Measurements from ENCODE around the gene PDE2A.
A peak's percentile ranks its signal among the peaks of the same experiment; 100 is the strongest.

Gene PDE2A

DNA sequence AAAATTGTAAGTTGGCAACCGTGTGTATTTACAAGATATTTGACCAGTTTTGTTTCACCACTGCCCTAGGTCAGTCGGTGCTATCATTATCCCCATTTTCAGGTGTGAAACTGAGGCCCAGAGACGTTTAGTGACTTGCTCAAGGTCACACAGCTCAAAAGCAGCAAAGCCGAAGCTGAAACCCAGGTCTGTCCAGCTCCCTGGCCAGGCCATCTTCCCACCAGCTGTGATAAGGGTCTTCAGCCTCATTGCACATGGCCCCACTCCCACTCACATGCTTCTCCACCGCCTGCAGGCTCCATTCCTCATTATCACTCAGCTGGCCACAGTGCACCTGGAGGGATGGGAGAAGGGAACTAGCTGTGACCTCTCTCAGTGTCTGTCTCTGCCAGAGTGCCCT is 83.2 kb downstream of the PDE2A start:
- no peak for DNase-seq (ENCODE audit: low read depth in 3 of 3)

DNA sequence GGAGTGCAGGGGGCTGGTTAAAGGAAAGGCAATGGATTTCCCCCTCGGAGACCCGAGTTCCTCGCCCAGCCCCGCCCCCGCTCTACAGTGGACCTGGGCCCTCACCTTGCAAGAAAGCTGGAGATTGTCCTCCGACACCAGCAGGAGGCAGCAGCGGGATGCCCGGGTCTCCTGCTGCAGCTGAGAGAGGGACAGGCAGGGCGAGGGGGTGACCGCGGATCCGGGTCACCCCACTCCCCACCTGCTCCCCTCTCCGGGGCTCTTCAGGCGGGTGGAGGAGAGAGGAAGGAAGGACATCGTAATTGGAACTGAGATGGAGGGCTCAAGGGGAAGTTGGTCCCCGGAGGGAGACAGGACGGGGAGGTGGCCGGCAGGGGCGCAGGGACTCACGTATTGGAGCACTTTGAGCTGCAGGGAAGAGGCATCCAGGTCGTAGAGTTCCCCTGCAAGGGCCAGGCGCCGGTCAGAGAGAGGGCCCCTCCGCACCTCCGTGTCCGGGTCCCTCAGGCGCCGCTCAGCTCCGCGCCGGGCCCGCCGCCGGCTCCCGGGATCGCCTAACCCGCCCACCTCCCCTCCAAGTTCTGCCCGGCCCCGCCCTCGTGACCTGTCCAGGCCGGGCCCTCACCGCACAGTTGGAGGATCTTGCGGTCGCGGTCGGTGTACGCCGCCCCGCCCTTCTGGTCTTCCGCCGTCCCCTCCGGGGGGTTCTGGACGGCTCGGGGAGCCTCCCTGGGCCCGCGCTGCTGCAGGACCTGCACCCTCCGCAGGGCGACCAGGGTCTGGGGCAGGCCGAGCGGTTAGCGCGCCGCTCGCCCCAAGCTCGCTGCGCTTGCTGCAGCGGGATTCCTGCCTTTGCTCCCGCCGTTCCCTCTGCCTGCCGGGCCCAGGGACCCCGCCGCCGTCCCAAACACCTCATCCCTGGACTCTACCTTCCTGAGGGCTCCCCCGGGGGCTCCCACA is 84.1 kb downstream of the PDE2A start:
- DNase-seq (ENCODE audit: low read depth in 3 of 3): peak in 2 of 3 experiments; percentile 4 to 11

DNA sequence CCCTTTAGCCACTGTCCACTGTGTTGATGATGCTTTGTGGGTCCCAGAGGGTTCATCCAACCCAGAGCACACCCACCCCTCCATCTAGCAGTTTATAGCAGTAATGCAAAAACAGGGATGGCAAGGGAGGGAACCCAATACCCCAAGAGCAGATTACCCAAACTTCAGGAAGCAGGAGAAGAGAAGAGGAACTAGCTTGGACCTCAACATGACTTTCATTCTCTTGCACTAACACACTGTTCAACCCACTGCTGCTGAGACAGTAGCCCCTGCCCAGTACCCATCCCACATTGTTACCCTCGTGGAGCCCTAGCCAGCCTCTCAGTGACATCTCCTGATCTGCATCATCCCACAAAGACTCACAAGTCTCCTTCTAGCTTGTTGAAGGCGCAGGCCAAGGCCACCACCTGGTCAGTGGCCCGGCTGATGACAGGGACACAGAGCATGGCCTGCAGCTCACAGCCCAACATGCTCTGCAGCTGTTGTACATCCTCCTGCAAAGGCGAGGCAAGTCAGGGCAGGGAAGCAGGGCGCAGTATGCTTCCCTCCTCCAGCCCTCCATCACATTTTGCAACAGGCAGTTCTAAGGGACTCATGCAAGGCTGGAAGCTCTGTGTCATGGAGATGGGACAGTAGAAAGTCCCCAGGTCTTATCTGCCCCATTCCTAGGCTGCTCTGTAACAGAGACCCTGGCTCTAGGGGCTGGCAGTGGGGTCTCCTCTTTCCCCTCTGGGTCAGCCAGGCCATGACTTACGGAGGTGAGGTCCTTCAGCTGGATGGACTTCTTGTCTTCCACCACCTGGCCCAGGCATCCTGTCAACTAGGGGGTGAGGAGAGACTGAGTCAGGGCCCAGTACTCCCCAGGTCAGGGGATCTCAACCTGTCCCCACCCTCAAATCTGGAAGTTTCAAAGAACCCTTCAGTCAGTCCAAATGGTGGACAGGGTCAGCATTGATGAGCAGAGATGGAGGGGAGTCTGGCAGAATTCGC is 85.5 kb downstream of the PDE2A start:
- DNase-seq (ENCODE audit: low read depth in 3 of 3): no peak

DNA sequence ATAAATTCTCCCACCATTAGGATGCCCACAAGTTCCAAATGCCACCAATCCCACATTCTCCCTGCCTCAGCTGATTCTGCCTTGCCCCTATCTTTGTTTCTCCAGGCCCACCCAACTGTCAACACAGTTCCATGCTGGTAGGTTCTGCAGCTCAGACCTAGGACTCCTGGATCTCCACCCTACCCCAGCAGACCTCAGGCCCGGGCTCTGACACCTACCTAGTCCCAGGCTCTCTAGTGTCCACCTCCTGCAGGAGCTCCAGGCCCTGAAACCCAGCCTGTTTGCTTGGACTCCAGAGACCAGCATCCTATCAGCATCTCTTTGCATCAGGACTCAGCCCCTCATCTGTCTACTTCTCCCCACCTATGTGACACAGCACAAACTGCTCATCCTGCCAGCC is 86.5 kb downstream of the PDE2A start:
- no peak for DNase-seq (ENCODE audit: low read depth in 3 of 3)

DNA sequence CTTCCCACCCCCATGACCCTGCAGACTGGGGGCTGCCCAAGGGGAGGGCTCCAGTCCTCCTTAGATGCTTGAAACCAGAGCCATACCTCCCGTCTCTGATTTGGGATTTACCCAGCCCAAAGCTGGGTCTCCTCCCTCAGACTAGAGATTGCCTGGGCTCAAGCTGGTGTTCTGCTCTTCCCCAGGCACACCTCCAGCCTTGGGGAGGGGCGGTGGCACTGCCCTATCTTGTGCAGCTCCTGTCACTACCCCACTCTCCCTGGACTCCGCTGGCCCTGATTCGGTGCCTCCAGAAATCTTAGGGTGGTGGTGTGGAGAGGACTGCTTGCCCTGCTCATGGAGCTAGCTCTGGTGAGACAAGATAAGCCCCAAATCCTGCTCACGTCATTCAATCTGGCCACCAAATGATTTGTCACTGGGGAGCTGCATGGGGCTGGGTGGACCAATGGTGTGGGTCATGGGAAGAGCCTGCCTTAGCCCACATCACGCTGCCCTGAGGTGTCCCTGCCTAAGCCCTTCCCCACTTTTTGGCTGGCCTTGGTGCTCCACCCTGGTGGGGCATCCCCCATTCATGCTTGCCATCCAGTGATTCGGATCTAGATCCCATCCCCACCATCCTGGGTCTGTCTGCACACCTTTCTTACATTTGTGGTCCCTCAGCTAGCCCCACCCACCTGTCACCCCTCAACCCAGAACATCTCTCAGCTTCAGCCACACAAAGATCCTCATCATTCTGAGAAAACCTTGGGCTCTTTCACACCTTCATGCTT is 87.7 kb downstream of the PDE2A start:
- no peak for DNase-seq (ENCODE audit: low read depth in 3 of 3)

DNA sequence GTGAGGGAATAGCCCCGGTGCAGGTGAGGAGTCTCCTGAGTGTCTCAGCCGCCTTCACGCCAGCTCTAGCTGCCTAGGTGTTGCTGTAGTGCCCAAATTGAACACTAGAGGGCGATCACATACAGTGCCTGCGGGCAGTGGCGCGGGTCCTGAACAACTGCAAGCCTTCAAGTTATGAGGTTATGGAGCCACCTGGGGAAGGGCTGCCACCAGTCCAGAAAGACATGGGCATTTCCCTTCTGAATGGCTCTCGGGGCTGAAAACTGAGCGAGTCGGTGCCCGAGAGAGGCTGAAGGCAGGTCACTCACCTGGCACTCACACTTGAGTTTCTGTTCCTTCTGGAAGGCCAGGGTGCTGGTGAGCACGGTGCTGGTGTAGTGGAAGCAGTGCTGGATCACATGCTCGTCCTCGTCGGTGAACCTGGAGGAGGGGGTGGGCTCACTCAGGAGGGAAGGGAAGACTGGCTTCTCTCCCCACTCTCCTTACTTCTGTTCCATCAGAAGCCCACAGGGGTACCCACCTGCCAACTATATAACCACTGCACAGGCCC is 88.4 kb downstream of the PDE2A start:
- DNase-seq (ENCODE audit: low read depth in 3 of 3): peak; percentile 21 to 39 (median 28)

DNA sequence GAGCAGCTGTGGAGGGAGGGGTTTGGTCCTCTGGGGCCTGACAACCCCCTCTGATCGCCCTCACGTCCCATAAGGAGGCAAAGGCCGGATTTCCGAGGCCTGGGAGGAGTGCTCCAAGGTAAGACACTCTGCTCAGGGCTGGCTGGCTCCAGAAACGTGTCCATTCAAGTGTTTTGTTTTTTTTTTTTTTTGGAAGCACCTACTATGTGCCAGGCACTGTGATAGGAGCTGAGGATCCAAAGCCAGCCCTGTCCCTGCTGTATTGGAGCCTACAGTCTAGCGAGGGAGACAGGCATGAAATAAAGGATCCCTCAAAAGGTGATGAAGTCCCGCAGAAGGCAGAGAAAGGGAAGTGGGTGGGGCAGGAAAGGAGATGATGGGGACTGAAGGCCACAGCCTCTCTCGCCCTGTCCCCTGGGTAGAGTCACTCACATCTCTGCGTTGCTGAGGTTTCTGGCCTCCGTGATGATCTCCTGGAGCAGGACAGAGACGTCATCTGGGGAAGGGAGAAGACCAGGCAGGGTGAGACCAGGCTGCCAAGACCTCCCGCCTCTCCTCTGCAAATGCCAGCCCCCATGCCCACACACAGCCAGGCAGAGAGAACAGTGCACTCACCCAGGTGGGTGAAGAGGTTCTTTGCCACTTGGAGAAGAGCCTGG is 89.2 kb downstream of the PDE2A start:
- no peak for DNase-seq (ENCODE audit: low read depth in 3 of 3)

DNA sequence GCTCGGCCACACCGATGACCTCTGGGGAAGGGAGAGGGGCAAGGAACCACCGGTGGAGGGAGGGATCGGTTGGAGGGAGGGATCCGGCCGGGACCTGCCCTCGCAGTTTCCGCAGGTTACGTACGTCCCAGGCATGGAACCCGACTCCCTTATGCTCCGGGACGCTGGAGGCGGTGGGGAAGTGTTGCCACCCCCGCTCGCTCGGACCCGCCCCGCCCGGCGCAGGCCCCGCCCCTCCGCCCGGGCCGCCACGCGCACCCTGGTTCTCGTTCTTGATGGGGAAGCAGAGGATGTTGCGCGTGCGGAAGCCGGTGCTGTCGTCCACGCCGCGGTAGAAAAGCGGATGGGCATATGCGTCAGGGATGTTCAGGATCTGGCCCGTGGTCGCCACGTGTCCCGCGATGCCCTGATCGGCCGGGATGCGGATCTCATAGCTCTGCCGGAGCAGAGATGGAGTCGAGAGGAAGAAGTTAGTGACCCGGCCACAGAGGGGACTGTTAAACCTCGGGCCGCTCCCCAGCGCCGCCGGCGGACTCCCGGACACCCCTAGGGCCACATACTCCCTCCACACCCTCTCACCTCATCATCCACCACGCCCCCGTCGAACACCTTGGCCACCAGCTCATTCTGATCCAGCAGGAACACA is 89.8 kb downstream of the PDE2A start:
- peak; percentile 36 to 64 (median 40) for DNase-seq (ENCODE audit: low read depth in 3 of 3)

DNA sequence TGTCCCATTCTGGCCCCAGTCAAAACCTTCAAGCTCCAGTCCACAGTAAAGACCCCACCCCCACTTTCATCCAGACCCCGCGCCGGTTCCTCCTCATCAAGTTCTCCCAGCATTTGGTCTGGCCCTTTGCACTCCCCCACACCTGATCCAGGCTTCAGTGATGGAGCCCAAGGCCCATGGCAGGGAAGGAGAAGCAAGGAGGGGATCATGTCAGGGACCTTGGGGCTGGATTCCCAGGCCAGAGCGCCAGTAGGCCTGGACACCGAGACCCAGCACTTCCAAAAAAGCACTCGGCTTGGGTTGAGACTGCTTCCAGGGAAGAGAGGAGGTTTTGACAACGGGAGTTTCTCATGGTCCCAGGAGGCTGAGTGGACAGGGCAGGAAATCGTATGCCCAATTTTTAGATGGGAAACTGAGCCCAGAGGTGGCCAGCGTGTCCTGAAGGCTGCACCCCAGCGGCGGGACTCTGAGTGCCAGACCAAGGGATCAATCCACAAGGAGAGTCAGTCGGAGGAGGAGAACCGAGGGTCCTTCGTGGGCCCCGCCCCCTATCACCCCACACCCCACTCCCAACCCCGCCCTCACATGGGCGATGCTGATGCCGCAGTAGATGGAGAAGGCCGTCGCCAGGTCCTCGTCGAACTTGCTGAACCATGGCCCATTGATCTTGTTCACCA is 90.5 kb downstream of the PDE2A start:
- DNase-seq (ENCODE audit: low read depth in 3 of 3): no peak

DNA sequence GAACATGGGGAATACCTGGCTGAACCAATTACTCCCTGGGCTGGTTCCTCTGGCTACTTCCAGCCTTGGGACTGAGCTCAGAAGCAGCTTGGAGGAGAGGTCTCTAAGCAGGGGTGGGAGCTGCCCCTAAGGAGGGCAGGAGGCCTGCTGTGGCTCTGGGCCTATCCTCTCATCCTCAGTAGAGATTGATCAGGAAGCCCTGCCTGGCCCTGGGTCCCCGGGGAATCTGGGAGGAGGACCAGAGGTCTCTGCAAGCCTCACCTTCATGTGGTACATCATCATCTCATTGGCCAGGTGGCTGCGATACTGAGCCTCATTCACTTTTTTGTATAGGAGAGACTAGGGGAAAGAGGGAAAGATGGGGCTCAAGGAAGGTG is 91.1 kb downstream of the PDE2A start:
- no peak for DNase-seq (ENCODE audit: low read depth in 3 of 3)

DNA sequence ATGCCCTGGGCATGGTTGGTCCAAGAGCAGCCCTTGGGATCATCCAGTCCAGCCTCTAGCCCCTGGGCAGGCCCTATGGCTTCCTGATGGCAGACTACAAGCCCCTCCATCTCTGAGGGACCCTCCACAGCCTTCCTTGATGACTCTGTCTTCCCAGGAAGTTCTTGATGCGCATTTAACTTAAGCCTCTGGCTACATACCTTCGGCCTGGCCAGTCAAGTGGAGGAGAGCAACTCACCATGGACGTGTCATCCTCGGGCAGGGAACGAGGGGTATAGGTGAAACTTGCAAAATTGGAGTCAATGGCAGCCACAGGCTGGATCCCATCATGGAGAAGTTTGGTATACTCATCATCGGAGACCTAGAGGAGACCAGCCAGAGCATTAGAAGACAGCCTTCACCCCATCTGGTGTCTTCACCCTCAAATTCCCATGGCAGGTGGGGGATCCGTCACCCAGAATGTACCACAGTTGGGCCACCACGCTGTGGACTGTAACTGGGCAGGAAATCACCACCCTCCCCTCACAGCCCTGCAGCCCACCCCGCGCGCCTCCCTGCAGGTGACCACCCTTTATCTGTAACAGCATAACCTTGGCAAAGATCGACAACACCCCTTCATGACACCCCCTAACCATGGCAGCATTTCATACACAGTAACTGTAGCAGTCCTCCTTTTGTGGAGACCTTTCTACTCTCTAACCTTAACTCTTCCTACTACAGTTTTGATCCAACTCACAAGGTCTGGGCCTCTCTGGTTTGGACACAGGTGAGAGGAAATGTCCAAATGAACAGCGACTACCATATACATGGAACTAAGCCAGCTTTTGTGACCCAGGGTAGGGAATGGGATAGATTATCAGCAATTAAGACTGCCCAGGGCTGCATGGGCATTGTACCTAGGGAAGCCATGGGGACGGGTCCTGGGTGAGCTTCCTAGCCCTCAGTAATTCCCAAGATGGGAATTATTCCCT is 91.7 kb downstream of the PDE2A start:
- DNase-seq (ENCODE audit: low read depth in 3 of 3): no peak

DNA sequence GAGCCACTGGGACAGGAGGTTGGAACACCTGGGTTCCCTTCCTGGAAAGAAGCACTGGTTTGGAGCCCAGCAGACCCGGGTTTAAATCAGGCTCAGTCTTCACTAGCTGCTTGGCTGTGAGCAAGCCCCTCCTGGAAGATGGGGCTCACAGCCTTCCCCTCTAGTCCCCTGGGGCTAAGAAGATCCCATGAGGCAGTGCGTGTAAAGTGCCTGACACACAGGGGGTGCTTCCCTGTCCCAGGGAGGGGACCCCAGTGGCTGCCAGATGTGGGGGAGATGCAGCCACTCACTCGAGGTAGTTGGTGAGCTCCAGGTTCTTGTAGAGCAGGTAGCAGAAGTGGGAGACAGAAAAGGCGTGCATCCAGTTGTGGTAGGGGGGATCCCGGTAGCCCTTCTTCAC is 93.2 kb downstream of the PDE2A start:
- DNase-seq (ENCODE audit: low read depth in 3 of 3): no peak

DNA sequence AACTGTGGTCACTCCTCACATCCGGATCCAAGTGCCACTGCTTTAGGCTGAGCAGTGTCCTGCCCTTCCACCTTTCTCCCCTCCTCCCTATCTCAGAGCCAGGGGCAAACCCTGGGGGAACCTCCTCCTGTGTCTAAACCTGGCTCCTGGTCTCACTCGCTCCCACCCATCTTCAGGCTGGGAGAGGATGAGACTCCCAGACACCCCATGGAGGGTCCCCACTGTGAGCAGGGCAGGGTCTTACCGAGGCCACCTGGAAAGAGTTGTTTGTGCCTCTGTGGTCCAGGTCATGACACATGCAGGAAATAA is 93.6 kb downstream of the PDE2A start:
- DNase-seq (ENCODE audit: low read depth in 3 of 3): no peak

DNA sequence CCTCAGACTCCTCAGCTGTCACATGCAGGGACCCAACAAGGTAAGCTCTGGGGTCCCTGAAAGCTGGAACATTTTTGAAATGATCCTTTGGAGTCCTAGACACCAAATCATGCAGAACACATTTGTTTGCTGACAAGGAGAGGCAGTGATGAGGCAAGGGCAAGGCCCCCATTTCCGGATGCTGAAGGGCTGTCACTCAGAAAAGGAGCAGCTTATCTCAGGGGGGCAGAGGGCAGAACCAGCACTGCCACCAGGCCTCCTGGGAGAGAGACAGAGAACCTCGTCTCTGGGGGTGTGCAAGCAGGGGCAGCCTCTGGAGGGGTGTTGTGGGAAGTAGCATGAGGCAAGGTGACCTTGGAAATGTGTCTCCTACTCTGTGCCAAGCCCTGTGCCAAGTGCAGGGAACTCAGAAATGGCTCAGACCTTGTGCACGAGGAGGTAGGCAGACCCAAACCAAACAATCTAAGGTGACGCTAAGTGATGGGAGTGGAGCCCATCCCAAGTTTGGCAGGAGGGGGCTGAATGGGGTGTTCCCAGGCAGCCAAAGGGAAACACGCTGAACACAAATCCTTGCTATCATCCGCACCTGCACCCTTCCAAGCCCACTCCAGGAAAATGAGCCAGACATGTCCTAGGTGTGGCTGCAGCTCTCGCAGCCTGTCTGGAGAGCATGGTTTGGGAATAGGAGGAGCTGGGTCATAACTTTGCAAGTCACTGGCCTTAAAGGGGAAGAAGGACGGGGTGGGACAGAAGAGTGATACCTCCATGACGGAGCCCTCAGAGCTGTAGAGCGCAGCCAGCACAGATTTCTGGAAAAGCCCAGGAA is 94.2 kb downstream of the PDE2A start:
- no peak for DNase-seq (ENCODE audit: low read depth in 3 of 3)

DNA sequence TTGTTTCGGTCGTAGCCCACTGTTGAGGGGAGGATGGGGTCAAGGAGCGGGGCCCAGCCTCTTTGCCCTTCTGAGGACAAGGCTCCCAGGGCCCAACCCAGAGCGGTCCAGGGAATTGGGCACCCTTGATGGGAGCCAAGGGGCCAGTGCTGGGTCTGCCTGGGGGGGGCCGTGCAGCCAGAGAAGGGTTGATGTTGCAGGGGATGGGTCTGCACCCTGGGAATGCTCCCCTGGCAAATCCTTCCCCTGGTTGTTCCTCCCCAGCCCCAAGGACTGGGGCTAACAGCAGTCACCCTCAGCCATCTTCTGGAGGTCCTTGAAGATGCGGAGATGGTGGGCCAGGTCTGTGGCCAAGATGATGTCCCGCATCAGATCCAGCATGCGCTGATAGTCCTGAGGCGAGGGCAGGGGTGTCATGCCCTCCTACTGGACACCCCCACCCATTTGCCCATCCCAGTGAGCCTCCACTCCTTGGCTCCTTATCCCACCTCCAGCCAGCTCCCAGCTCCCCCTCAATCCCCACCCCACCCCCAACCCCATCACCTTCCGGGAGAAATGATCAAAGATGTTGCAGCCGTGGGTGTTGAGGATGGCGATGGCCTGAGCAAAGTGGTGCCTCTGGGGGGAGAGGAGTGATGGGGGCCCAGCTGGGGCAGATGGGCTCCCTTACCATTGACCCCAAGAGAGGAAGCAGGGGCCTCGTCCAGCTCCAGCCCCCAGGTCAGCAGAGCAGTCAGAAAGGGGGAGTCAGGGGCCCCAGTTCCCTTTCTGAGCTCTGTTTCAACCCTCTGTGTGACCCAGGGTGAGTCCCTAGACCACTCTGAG is 95.0 kb downstream of the PDE2A start:
- DNase-seq (ENCODE audit: low read depth in 3 of 3): no peak

DNA sequence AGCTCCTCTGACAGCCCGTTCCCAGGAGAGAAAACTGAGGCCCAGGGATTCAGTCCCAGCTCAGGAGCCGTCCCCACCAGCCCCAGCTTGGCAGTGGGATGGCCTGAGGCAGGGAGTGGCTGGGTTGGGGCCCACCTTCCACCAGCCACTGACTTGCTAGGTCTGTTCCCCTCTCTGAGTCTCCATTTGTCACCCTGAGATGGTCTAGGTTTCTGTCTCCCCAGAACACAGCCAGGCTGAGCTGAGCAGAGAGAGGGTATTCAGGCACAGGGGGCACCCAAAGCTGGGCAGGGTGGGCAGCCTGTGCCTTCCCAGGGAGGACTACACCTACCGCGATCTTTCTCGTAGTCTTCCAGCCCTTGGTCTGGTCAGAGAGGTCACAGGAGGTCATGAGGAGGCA is 95.7 kb downstream of the PDE2A start:
- no peak for DNase-seq (ENCODE audit: low read depth in 3 of 3)

DNA sequence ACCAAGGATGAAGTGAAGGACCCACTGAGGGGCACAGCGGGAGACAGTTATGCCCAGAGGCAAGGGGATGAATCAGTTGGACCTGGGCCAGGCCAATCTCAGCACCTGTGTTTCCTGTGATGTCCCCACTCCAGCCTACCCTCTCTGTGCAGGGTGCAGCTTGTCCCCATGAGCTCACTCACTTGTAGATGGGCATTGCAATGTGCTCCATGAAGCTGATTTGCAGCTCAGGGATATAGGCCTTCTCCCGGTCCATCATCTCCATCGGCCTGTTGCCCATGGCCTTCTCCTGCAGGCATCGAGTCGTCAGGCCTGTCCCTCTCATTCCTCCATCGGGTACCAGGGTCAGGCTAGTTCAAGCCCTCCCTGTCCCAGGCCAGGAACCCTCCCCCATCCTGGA is 96.2 kb downstream of the PDE2A start:
- no peak for DNase-seq (ENCODE audit: low read depth in 3 of 3)

Measured in stimulated activated CD4-positive, alpha-beta T cell treated with anti-CD3 and anti-CD28 coated beads, TNF-alpha, amount 100 ng/mL, for 4 hours (primary cell).